Hair follicle dermal papilla cell (primary cell): Measurements from ENCODE around the gene LCMT1. TPM values are rescaled to one million over a fixed set of nuclear protein-coding genes. Genes with fewer than 3 reads are reported as not detected.

Source experiments
- small RNA-seq: library from RNA; depleted of rRNA; stranded (forward); fragments of <200 nt; gene quantifications from one replicate; pipeline ENCODE3, GENCODE V24; 2012
- total RNA-seq: library from RNA; depleted of rRNA; stranded (reverse); fragments of >200 nt; gene quantifications from 2 replicates; pipeline ENCODE4 v1.2.3, GENCODE V29; 2012

Gene LCMT1
- 25.5 and 26.0 TPM in 2 replicates for total RNA-seq

DNA sequence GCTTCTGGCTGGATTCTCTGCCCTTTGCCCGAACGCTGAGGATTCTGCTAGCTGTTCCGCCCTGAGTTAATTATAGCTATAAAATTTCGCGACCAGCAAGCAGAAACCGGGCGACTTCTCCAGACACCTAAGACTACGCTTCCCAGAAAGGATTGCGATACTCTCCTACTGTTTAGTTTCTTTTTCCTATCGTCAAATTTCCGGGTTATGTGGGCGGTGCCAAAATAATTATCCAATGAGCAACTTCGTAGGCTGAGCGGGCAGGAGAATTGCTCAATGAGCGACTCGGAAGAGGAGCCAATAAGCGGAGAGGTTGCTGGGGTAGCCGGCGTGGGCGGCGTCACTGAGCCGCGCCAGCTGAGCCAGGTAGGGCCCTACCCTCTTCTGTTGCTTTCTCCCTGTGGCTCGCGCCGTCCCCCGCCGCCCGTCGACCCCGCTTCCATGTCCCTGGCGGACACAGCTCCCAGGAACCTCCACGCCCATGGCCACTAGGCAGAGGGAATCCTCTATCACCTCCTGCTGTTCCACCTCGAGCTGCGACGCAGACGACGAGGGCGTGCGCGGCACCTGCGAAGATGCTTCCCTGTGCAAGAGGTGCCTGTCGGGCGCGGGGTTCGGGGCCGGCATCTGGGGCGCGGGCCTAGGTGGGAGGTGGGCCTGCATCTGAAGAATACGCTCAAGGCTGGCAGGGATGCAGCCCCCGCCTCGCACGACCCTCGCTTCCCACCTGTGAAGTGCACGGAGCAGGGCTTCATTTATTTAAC lies at the start of gene LCMT1:
LCMT1 (plus strand) TSS at position 340 of the 764 bp plus-strand sequence; CDS start at position 482, 142 bp downstream.

Small RNA genes within 50 kb of the gene (small RNA-seq; reads per million reads assigned to genes)
- gene RN7SL557P = not detected

Other genes with a start within 250 kb of the LCMT1 start
- 34.9 and 35.0 TPM in 2 replicates for gene ARHGAP17, start 96.4 kb upstream of the LCMT1 start, total RNA-seq
- gene AQP8, start 105.2 kb downstream of the LCMT1 start, total RNA-seq = not detected in 2 replicates
- 8.4 and 8.9 TPM in 2 replicates for gene ZKSCAN2, start 146.1 kb downstream of the LCMT1 start, total RNA-seq